HepG2 (cell line): ENCODE data around the gene ARFGEF3.

Experiments used
- CAMTA2 ChIP-seq: sonication (generic); formaldehyde crosslinking; IDR thresholded peaks from 2 replicates; pipeline ENCODE4 v1.4.0; 2020; ENCODE audit warnings: mild to moderate bottlenecking, missing genetic modification reagents, borderline replicate concordance
- MXI1 ChIP-seq: IDR thresholded peaks from 3 replicates; pipeline ENCODE4 v1.6.1; 2012; ENCODE audit warnings: low read depth, low read length, inconsistent platforms, borderline replicate concordance
- RFX5 ChIP-seq: IDR thresholded peaks from 2 replicates; pipeline ENCODE4 v1.6.1; 2011; ENCODE audit warnings: low read depth, low read length, improper control_type of control experiment
- SP2 ChIP-seq: sonication (generic); formaldehyde crosslinking; IDR thresholded peaks from 2 replicates; pipeline ENCODE4 v1.5.1; 2020; ENCODE audit warnings: mild to moderate bottlenecking, missing genetic modification reagents
- TFAP4 ChIP-seq: sonication (generic); IDR thresholded peaks from 2 replicates; pipeline ENCODE4 v1.6.1; 2016; ENCODE audit warnings: low read depth, borderline replicate concordance
- TGIF2 ChIP-seq: IDR thresholded peaks from 2 replicates; pipeline ENCODE4 v1.6.1; 2016; ENCODE audit warnings: control low read depth, missing compliant biosample characterization
- XRCC5 ChIP-seq: fragments of 200-400 bp; formaldehyde crosslinking; optimal IDR thresholded peaks from 2 replicates; pipeline ENCODE3; 2017; ENCODE audit warnings: mild to moderate bottlenecking, low read length
- ZBTB33 ChIP-seq: sonication (generic); formaldehyde crosslinking; IDR thresholded peaks from 2 replicates; pipeline ENCODE4 v1.4.0; 2020; ENCODE audit warnings: missing genetic modification reagents
- ZNF350 ChIP-seq: sonication (generic); formaldehyde crosslinking; IDR thresholded peaks from 2 replicates; pipeline ENCODE4 v1.4.0; 2020; ENCODE audit warnings: mild to moderate bottlenecking, low read depth, missing genetic modification reagents, borderline replicate concordance
- ZNF790 ChIP-seq: sonication (generic); formaldehyde crosslinking; IDR thresholded peaks from 2 replicates; pipeline ENCODE4 v1.8.0; 2022; ENCODE audit warnings: missing genetic modification reagents, mild to moderate bottlenecking, borderline replicate concordance
- TF ChIP-seq, protein P1 (sequence below): sonication (generic); formaldehyde crosslinking; IDR thresholded peaks from 2 replicates; pipeline ENCODE4 v1.4.0; 2020; ENCODE audit warnings: mild to moderate bottlenecking, missing genetic modification reagents
- TF ChIP-seq, protein P2 (sequence below): sonication (generic); formaldehyde crosslinking; IDR thresholded peaks from 2 replicates; pipeline ENCODE4 v1.5.0; 2020; ENCODE audit warnings: mild to moderate bottlenecking, missing genetic modification reagents, moderate library complexity

DNA sequence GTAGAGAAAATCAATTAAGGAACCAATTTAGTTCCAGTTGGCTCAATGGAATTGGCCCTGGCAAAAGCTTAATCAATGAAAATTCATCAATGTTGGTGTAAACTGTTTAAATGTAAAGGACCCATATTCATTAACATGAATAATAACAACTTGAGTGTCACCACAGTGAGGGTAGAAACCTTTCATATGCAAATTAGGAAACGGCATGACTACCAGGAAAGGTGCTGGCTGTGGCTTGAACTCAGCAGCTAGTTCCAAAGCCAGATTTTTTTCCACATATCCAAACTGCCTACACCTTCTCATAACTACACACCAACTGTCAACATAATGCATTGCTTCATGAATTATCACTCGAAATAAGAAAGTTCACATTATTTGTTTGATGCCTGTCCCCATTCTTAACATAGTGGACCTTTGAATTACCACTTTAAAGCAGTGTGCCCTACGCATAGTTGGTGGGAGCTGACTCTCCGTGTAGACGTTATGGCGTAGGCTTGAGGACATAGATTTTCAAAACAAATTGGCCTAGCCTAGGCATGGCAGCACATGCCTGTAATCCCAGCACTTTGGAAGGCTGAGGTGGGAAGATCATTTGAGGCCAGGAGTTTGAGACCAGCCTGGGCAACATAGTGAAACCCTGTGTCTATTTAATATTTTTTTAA lies 36.8 kb downstream of the ARFGEF3 start:
- TF ChIP-seq, protein P1, sequence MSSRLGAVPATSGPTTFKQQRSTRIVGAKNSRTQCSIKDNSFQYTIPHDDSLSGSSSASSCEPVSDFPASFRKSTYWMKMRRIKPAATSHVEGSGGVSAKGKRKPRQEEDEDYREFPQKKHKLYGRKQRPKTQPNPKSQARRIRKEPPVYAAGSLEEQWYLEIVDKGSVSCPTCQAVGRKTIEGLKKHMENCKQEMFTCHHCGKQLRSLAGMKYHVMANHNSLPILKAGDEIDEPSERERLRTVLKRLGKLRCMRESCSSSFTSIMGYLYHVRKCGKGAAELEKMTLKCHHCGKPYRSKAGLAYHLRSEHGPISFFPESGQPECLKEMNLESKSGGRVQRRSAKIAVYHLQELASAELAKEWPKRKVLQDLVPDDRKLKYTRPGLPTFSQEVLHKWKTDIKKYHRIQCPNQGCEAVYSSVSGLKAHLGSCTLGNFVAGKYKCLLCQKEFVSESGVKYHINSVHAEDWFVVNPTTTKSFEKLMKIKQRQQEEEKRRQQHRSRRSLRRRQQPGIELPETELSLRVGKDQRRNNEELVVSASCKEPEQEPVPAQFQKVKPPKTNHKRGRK (CRISPR knock-in tag), result no peak
- TF ChIP-seq TGIF2 (CRISPR knock-in tag) (no peak), TFAP4 (no peak), ZNF790 (no peak), XRCC5 (no peak), ZNF350 (CRISPR knock-in tag) (no peak), CAMTA2 (no peak), SP2 (CRISPR knock-in tag) (no peak), ZBTB33 (CRISPR knock-in tag) (no peak), MXI1 (no peak), RFX5 (no peak)
- TF ChIP-seq, protein P2, sequence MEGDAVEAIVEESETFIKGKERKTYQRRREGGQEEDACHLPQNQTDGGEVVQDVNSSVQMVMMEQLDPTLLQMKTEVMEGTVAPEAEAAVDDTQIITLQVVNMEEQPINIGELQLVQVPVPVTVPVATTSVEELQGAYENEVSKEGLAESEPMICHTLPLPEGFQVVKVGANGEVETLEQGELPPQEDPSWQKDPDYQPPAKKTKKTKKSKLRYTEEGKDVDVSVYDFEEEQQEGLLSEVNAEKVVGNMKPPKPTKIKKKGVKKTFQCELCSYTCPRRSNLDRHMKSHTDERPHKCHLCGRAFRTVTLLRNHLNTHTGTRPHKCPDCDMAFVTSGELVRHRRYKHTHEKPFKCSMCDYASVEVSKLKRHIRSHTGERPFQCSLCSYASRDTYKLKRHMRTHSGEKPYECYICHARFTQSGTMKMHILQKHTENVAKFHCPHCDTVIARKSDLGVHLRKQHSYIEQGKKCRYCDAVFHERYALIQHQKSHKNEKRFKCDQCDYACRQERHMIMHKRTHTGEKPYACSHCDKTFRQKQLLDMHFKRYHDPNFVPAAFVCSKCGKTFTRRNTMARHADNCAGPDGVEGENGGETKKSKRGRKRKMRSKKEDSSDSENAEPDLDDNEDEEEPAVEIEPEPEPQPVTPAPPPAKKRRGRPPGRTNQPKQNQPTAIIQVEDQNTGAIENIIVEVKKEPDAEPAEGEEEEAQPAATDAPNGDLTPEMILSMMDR (CRISPR knock-in tag), result no peak
